Stimulated activated CD4-positive, alpha-beta T cell treated with anti-CD3 and anti-CD28 coated beads, Interleukin-15, amount 100 ng/mL, for 1 hour (primary cell): Measurements from ENCODE around the gene ACER3.
"Not testable (repeated sequence)": the region's sequence is repeated elsewhere in the genome, so short reads cannot be mapped to it uniquely, and the experiment has no call there.

Source experiments
- DNase-seq, 2 donors: peaks; one replicate each; pipeline ENCODE4 v3.0.0-alpha.2; 2020; ENCODE audit warnings: low read depth in 1 of 2, low spot score in 1 of 2

The ACER3 gene

GRCh38 chr11:76919467-76919866, 58.7 kb downstream of the ACER3 start:
- DNase-seq: no peak

- DNase-seq: peak in 1 of 2 donors; percentile 5
Measured at GRCh38 chr11:76919887-76920746, 59.4 kb downstream of the ACER3 start.

- no peak for DNase-seq
Measured at GRCh38 chr11:76927160-76927559, 66.4 kb downstream of the ACER3 start.

- no peak for DNase-seq
Measured at GRCh38 chr11:76935042-76935441, 74.3 kb downstream of the ACER3 start.

GRCh38 chr11:76939219-76939631, 78.5 kb downstream of the ACER3 start:
- DNase-seq: no peak

GRCh38 chr11:76944225-76944624, 83.5 kb downstream of the ACER3 start:
- no peak for DNase-seq

- no peak for DNase-seq
Measured at GRCh38 chr11:76946223-76946622, 85.5 kb downstream of the ACER3 start.

- no peak for DNase-seq
Measured at GRCh38 chr11:76947190-76947589, 86.5 kb downstream of the ACER3 start.

GRCh38 chr11:76947800-76948199, 87.1 kb downstream of the ACER3 start:
- DNase-seq: no peak

- DNase-seq: no peak
Measured at GRCh38 chr11:76955459-76956114, 94.9 kb downstream of the ACER3 start.

GRCh38 chr11:76962583-76963416, 102.1 kb downstream of the ACER3 start:
- DNase-seq: no peak

- not testable (repeated sequence) for DNase-seq
Measured at GRCh38 chr11:76963417-76964168, 102.9 kb downstream of the ACER3 start.

- no peak for DNase-seq
Measured at GRCh38 chr11:76972051-76972450, 111.3 kb downstream of the ACER3 start.

- no peak for DNase-seq
Measured at GRCh38 chr11:76974179-76974891, 113.6 kb downstream of the ACER3 start.

- DNase-seq: no peak
Measured at GRCh38 chr11:76975513-76975912, 114.8 kb downstream of the ACER3 start.

GRCh38 chr11:76977791-76978190, 117.1 kb downstream of the ACER3 start:
- DNase-seq: no peak

- no peak for DNase-seq
Measured at GRCh38 chr11:76978239-76978638, 117.5 kb downstream of the ACER3 start.

- DNase-seq: no peak
Measured at GRCh38 chr11:76978818-76979217, 118.1 kb downstream of the ACER3 start.

GRCh38 chr11:76980196-76980595, 119.5 kb downstream of the ACER3 start:
- DNase-seq: no peak

- no peak for DNase-seq
Measured at GRCh38 chr11:76984743-76985142, 124.0 kb downstream of the ACER3 start.
